ENCODE measurements around the gene FTHL17.

FTHL17 gene

DNA sequence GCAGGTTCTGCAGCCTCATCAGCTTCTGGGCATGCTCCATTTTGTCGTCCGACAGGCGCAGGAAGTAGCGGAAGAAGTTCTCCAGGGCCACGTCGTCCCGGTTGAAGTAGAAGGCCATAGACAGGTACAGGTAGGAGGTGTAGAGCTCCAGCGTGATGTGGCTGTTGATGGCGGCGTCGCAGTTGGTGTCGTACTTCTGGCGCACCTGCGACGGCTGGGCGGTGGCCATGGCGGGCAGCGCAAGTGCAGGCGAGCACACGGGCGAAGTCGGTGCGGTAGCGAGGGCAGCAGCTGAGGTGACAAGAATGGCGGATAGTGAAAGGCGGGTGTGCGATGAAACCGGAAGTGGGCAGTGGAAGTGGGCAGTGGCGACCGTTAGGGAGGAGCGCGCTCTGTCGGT, at the start of gene FTHL17:
Gene FTHL17, minus strand, starts transcription at position 317 of the 400 bp plus-strand sequence. Its CDS starts 88 bp downstream, at position 229.
- DNase-seq, result no peak

DNA sequence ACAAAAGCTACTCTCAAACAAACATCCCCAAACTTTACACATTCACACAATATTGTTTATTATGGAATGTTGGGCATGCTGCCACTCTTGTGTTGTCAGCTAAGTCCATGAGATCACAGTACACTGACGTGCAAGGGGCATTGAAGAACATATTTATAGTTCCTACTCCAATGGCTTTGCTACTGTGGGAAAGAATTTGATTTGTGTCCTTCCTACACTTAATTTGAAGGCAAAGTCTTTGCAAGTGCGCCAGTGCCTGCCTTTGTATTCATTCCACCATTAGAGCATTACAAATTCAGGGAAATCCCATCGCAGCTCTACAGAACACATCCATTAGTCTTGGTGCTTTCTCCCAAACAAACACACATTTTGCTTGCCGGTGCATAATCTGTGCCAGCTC, 45.4 kb upstream of the FTHL17 start:
- DNase-seq, result no peak

DNA sequence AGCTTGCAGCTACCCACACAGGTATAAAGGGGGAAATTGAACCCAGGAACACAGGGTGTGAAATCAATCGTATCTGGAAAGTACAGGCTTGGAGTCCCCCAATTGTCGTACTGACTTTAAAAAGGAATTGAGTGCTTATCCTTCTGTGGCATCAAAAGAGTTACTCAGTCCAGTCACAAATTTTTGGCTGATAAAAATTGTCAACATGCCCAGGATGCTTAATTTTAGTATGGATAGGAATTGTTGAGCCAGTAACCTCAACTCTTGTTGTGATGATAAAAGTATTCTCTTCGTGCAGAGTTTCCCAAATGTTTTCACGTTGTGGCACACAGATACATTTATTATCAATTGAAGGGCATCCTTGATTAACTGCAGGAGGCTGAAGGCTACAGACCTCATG, 43.6 kb upstream of the FTHL17 start:
- no peak for DNase-seq

DNA sequence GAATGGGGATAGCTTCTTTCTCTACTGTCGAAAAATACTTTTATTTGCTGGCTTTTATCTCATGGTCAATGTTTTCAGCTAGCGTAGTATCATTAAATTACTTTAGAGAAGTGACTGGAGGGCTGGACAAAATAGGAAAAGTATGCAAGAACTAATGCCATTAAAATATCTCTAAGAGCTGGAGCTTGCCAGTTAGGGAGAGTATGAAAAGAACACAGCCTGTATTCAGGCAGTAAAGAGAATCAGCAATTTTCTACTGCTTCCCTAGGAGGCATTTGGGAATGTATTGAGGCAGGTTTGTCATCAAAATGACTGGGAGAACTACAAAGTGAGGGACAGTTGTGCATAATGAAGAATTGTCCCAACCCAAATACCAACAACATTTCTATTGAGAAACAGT, 43.0 kb upstream of the FTHL17 start:
- no peak for DNase-seq

DNA sequence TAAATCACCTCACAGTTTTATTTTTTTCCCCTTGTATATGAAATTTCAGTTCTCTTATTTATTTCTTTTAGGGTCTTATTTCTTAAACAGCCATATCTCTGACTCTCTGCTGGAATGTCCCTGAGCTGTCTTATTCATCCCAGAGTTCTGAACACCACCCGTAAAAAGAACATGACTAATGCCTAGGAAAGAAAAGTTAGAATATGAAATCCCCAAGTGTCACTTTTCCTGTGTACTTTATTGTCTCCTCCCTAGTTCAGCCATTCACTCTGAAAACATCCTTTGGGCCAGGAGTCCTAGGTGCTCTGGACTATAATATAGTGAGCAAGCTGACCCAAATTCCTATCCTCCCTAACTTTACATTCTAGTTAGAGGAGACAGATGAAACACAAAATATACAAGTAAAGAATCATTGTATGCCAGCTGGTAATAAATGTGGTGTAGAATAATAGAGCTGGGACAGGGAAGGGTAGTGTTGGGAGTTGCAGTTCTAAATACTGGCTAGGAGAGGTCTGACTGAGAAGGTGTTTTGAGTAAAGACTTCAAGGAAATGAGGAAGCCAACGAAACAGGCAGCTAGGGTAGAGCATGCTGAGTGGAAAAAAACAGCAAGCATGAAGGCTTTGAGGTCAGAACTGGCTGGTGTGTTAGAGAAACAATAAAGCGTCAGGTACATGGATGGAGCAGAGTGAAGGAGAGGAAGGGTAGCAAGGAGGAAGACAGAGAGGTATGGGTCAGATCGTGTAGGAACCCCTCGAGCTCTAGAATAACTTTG, 40.6 kb upstream of the FTHL17 start:
- no peak for DNase-seq

DNA sequence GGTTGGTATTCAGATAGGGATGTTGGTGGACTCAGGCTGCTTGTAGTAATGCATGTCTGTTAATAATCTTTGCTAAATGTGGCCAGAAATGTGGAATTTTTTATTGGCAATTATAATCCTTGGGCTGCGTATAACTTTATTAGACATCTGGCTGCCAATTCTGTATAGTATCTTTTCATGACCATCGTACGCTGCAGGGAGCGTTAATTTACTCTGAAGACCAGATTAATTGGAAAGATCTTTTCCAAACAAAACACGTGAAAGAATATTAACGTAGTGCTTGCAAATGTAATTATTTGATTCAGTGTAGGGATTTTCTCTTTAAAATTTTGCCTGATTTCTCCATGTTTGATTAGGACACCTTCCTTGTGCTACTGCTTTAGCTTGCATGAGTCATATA, 38.8 kb upstream of the FTHL17 start:
- DNase-seq, result no peak

DNA sequence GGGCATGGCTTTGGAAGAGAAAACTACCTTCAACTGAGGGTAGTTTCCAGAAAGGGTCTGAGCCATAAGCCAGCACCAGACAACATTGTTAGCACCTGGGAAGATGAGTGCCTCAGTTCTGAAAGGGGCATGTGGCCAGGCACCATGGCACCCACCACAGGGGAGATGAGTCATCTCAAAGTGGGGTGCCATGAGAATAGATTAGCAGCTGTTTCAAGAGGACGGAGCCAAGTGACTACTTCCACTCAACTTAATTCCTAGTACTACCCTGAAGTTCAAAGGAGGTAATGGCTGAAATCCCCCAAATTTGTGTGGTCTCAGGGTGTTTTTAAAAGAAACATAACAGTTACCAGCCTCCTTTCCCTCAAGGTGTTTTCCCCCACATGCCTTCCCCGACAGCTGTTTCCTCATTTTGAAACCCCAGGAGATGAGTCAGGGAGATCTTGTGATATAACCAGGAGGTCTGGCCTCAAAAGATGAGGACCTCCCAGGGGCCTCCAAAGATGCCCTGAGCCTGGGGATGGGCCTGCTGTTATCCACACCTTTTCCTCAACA, 27.8 kb upstream of the FTHL17 start:
- DNase-seq, result peak; percentile 66

DNA sequence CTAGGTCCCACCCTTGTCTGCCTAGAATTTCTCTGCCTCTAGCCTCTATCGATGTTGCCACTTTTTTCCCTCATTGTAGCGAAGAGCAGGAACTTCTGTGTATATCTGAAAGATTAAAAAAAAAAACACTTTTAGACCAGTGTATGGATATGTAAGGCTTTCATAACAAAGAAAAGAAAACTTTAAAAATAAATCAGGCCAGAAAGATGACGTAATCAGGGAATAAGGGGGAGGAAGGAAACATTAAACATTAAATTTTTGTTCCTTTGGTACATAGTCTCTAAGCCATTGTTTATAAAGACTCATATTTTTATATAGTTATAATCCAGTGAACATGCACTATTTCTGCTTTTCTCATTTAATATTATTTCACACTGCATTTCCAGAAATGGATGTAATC, 26.2 kb upstream of the FTHL17 start:
- no peak for DNase-seq

DNA sequence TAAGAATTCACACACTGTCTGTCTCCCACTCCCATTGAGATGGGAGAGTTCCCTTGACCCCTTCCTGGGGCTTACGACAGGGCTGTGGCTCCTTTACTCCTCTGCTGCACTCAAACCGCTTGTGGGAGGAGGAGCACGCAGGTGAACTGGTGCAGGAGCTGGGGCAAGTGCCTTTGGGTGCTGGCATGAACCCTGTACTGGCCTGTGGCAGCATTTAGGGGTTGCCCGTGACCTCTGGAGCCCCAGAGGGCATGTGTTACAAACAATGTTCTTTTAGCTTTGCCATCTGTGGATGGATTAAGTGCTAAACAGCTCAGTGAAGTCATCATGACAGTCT, 21.8 kb upstream of the FTHL17 start:
- no peak for DNase-seq

DNA sequence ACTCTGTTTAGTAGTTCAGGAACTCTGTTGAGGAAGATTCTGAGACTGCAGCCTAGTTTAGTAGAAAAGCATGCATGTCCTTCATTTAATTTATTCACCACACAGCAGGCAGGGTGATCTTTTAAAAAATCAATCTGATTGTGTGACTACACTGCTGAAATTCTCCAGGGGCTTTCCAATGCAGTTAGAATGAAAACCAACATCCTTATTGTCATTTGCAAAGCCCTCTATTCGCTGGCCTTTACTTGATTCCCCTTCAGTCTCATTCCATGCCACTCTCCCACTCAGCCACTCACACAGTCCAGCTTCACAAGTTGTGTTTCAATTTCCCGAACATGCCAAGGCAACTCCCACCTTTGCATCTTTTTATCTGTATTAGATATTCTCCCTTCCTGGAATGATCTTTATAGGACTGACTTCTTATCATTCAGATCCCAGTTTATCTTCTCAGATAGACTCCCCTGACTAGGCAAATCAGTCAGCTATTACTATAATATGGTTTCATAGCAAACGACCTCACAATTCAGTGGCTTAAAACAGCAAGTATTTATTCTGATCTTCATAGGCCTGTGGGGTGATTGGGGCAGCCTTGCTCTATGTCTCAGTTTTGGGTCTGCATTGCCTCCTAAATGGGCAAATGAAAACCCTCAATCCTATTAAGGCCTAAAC, 21.3 kb upstream of the FTHL17 start:
- DNase-seq, result no peak

DNA sequence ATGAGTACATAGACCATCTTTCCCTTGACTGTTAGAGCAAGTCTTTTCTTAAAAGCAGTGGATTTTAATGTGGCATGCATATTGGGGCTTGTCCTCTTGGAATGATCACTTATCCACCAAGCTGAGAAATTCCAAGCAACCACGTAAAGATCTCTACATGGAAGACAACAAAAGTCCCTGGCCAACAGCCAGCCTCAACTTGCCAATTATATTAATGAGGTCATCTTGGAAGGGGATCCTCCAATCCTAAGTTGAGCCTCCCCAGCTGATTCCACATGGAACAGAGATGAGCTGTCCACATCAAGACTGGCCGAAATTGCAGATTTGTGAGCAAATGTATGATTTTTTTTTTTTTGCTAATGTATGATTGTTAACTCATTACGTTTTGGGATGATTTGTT, 20.6 kb upstream of the FTHL17 start:
- DNase-seq, result no peak

DNA sequence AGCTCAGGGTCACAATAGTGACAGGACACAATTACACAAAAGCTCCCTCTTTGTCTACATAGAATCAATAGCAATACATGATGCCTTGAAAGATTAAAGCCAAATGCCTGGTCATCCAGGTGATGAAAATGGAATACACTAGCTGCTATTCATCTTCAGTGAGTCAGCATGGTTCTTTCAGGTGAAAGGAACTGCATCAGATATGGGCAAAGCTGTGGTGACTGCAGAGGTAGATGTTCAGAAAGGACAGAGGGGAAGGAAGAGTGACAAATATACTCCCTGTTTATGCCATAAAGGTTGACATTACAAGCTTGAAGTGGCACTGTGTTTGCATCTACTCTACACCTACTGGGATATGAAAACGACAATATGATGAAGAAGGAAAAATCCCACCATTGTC, 20.0 kb upstream of the FTHL17 start:
- DNase-seq, result no peak

DNA sequence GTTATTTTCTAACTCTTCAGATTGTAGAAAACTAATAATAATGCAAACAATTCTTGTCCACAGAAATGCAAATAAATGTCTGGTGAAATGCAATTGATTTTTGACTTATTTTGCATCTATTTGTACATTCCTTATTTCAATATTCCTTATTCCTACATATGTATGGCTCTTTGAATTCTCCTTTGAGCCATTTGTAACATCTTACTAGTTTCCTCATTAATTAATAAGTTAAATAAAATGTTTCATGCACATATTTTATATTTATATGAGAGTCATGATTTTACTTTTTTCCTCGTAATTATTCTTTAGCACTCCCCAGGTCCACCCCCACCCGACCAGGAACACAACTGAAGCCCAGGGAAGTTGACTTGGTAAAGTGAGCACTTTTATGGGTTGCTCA, 2.7 kb upstream of the FTHL17 start:
- no peak for DNase-seq

DNA sequence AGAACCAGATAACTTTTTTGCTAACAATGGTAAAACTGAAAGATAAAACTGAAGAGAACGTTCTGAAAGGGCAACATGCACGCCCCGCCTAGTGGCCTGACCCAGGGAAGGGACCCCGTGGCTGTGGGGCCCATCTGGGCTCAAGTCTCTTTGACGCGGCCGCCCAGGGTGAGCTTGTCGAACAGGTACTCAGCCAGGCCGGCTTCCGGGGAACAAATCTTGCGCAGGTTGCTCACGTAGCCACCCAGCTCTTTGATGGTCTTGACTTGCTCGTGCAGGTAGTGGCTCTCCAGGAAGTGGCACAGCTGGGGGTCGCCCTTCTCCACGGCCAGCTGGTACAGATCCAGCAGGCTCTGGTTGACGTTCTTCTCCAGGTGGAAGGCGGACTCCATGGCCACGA, 579 bp downstream of the FTHL17 start:
- no peak for DNase-seq

DNA sequence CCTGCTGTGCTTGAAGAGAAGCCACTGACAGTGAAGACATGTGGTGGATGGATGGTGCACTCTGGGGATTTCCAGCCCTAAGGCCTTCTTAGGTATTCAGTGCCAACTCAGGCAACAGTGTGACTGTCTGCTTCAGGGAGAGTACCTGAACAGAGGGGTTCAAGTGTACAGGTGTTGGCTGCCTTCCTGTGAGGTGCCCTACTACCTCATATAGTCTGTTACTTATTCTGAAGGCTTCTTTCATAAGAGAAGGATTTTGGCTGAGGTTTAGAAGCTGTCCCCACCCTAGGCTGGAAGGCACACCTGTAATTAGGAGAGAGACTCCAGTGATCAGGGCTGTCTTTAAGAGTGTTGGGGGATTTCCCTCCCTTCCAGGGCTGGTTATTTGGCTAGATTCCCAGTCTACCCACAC, 1.8 kb downstream of the FTHL17 start:
- peak; percentile 60 for DNase-seq

DNA sequence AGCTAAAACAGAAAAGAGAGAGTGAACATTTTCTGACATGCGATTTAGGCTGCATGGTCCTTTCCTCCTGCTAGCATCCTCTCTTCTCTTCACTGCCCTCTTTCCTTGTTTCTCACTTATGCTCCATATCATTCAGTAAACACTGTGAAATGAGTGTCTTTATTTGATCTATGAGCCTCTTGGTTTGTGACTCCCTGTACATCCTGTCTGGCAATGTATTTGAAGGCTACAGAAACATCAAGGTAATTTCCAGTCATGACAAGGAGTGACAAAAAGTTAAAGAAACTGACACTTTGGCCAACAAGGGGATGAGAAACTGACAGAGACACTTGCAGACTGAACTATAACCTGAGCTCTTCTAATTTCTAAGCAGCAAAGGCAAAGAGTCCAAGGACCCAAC, 8.7 kb downstream of the FTHL17 start:
- DNase-seq, result no peak

DNA sequence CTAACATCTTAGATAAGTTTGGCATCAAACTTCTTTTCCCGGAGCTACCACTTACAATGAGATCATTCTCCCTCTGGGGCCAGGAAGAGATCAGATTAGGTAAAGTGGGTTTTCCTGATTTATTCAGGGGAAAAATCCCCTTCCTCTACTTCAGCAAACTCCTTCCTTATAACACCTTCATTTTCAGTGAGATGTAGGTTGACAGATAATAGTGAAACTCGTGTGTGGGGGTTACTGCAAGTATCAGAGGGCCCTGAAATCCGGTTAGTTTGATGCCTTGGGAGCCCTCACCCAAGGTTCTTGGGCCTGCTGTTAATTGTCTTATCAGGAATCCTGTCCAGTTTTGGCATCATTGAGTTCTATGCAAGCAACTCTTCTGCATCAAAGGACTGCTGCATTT, 10.8 kb downstream of the FTHL17 start:
- no peak for DNase-seq

DNA sequence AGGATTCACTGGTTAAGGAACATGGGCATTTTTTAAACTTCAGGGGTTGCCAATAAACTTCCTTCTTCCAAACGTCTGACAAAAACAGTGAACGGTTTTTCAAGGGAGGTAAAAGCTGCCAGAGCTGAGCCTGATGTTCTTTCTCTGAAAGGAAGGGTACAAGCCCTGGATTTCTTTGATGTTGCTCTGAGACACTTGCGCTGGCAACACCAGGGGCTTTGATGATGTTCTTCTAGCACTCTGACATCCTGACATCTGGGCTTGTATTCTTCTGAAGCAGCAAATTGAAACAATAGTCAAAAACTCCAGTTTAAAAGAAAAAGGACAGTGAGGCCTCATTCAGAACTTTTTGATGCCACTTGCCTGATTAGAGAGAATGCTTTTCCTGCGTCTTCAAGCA, 11.8 kb downstream of the FTHL17 start:
- no peak for DNase-seq

DNA sequence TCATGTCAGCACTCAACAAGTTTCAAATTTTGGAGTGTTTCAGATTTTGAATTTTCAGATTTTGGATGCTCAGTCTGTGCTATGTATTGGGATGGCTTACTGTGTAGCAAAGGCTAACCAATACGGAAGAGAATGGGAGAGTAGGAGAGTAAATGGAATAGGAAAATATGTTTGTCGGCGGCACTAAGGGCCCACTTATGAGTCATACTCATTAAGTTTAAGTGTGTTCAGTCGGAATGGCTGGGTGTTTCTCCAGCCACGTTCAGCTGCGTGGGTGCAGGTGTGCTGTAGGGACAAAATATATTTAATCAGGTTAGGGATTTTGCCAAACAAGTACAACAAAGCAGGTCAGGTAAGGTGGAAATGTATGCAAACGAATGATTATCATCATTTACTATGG, 13.6 kb downstream of the FTHL17 start:
- no peak for DNase-seq

DNA sequence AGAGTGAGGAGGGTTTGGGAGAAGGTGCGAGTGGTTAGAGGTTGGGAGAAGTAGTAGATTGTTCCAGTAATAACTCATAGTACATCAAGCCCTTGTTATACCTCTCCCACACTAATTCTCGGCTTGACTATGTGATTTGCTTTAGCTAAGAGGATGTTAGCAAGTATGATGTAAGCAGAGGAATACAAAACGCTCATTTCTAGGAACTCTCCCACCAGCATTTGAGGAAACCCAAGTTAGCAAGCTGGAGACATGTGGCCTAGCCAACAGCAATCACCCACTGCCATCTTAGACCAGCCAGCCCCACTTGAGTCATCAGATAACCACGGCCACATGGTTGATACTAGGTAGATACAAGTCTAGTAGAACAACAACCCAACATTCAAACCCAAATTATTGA, 14.2 kb downstream of the FTHL17 start:
- DNase-seq, result no peak

DNA sequence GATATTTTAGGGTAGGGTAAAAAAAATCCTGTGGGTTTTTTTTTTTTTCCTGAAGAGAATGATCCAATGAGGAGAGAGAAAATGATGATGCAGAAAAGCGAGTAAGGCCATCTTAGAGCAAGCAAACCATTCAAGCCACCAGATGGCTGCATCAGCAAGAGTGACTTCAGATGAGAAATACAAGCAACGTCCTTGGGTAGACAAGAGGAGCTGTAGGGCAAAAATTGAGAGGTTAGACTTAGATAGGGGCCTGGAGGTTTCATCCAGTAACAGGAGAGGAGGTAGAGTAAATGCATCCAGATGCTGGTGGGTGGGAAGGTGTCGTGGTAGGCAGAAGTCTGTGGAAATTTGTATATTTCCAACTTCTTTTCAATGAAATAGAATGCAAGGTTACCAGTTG, 14.6 kb downstream of the FTHL17 start:
- DNase-seq, result no peak

DNA sequence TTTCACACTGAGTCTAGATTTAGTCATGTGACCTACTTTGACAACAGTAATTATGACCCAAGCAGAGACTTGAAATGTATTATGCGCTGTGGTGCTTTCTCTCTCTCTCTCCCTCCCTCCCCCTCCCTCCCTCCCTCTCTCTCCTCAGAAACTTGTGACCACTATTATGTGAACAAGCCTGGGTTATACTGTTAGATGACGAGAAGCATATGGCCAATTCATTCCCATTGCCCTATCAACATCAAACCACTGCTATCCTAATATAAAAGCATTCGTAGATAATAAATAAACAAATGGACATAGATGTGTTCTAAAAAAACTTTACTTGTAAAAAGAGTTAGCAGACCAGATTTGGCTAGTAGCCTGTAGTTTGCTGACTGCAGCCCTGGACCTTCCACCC, 18.2 kb downstream of the FTHL17 start:
- no peak for DNase-seq

DNA sequence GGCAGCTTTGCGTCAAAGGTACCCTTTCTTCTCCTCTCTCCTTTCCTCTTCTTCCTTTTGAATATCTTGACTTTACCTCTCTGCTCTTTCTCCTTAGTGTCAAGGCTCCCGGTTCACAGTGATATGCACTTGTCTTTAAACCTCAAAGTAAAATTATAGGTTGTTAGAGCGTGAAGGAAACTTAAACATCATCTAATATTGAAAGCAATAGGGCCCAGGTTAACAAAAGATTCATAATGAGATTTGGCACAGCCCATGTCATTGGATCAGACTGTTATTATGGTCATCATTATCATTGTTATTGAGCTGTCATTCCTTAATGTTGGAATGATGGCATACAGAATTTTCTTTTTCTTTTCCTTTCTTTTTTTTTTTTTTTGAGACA, 32.5 kb downstream of the FTHL17 start:
- DNase-seq, result no peak

DNA sequence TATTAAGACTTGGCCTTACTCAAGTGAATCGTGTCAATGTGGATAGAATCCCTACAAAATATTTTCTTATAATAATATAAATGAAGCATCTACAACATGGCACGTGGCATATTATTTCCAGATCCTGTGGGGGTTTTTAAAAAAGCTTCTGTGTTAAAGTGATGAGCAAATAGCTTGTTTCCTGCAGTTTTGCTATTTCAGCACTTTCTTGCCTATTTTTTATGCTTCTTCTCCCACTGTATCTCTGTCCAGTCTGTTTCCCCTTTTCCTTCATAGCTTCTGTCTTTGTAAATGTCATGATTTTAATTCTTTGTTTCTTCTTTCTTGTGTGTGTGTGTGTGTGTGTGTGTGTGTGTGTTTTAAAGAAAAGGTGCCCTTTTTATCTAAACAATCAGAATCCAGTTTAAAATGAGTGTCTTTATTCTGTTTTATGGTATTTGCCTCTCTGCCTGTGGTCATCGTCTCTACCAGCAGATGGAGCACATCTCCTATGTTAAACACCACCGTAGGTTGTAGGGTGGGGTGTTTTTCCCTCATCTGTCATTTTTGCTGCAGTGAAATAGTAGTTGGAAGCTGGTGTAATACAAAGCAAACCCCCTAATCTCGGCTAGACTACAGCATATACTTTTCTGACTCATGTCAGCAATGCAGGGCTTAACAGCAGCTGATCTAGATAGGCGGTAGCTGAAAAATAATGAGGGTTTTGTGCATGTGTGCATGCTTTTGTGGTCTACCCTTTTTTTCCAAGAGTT, 33.1 kb downstream of the FTHL17 start:
- DNase-seq, result peak; percentile 54
